Kidney (tissue), 14 donors: ENCODE measurements around the gene ZFTA. TPM values are rescaled to one million over a fixed set of nuclear protein-coding genes. Genes with fewer than 3 reads are reported as not detected.

Source experiments
- DNase-seq, 5 donors: peaks; one replicate each; pipeline ENCODE4 v3.0.0-alpha.2; 2013 to 2020
- FAIRE-seq: peaks from 2 replicates; lab custom pipeline; 2012; peaks lifted over from hg19 to GRCh38; lab: Jason Lieb, UNC
- H3K27ac ChIP-seq, 2 donors: one replicate each; pipeline ENCODE4 v1.7.0; 2013; ENCODE audit warnings: low read depth in 2 of 2, low read length in 2 of 2, inconsistent platforms in 1 of 2
- H3K27me3 ChIP-seq: one replicate; pipeline ENCODE4 v1.7.1; 2013; ENCODE audit warnings: low read length, inconsistent platforms; ENCODE audit not compliant: control insufficient read depth, insufficient read depth
- H3K36me3 ChIP-seq, 3 donors: one replicate each; pipeline versions ENCODE4 v1.7.0 to v1.7.1; 2013; ENCODE audit warnings: low read length in 3 of 3, control low read depth in 1 of 3, inconsistent platforms in 1 of 3; ENCODE audit not compliant: insufficient read depth in 3 of 3, control insufficient read depth in 2 of 3
- H3K4me1 ChIP-seq, 3 donors: one replicate each; pipeline versions ENCODE4 v1.7.0 to v1.7.1; 2013; ENCODE audit warnings: low read length in 3 of 3, inconsistent platforms in 1 of 3, low read depth in 1 of 3; ENCODE audit not compliant: control insufficient read depth in 2 of 3, insufficient read depth in 2 of 3
- H3K4me3 ChIP-seq, 3 donors: one replicate each; pipeline versions ENCODE4 v1.7.0 to v1.8.1; 2013; ENCODE audit warnings: low read length in 3 of 3, control low read depth in 1 of 3, inconsistent platforms in 1 of 3
- H3K9ac ChIP-seq, 3 donors: one replicate each; pipeline versions ENCODE4 v1.7.0 to v1.7.1; 2013; ENCODE audit warnings: low read length in 3 of 3, control low read depth in 1 of 3, inconsistent platforms in 1 of 3
- H3K9me3 ChIP-seq, 3 donors: one replicate each; pipeline versions ENCODE4 v1.7.0 to v1.7.1; 2013; ENCODE audit warnings: low read length in 3 of 3, control low read depth in 1 of 3, inconsistent platforms in 1 of 3; ENCODE audit not compliant: control insufficient read depth in 2 of 3, insufficient read depth in 1 of 3
- CTCF ChIP-seq: IDR thresholded peaks from 3 replicates; pipeline ENCODE4 v1.5.1; 2012; ENCODE audit warnings: mild to moderate bottlenecking, moderate library complexity, borderline replicate concordance; ENCODE audit not compliant: insufficient read depth; ENCODE audit errors: extremely low read depth
- intact Hi-C: fragments of 100-400 bp; cut with DNase I; formaldehyde crosslinking; loops from one replicate; pipeline ENCODE4 v1.11.1; 2022
- polyA plus RNA-seq: library from polyadenylated mRNA; stranded (reverse); fragments of 350-450 nt; fragmentation: Illumina TruSeq; extraction: RNeasy Lipid Tissue Mini Kit (QIAGEN cat#74804); gene quantifications from one replicate; pipeline ENCODE4 v1.2.3, GENCODE V29; 2014; ENCODE audit warnings: low read depth, low replicate concordance; ENCODE audit not compliant: insufficient read depth
- total RNA-seq: library from RNA; stranded (reverse); fragmentation: NEBNext Ultra II Directional; extraction: Animal tissue kit (Norgen Biotek cat#: 25700); gene quantifications from one replicate; pipeline ENCODE4 v1.2.1, GENCODE V29; 2021
- donor health status: control.
- donor health status: control.
- donor health status: control.
- donor health status: control.
- donor health status: control.
- donor health status: DM: yes; HTN: yes; CAD: no.
- donor health status: Normal renal cell carcinoma (clear cell type).

ZFTA gene
- total and polyA plus RNA-seq, 2 donors from 2014 or later = 10.8 to 14.4 TPM

- H3K27ac ChIP-seq = no peak overlapping the region
- no peaks in the 10 kb centered on the region for H3K36me3 ChIP-seq
- no peaks in the 10 kb centered on the region for H3K4me1 ChIP-seq
- intact Hi-C loops = no loop called here
- H3K9me3 ChIP-seq = no peaks in the 10 kb centered on the region
- H3K27me3 ChIP-seq = no peaks in the 10 kb centered on the region
- no peak for DNase-seq
- TF ChIP-seq CTCF = no peak
- no peak for FAIRE-seq
- H3K4me3 ChIP-seq = no peak overlapping the region
- H3K9ac ChIP-seq = no peak overlapping the region
Measured at GRCh38 chr11:63736864-63737263, 31.7 kb downstream of the ZFTA start.

- DNase-seq (no peak), FAIRE-seq (no peak)
- no peak for TF ChIP-seq CTCF
- Histone ChIP-seq H3K4me3 (no peak overlapping the region), H3K27me3 (no peaks in the 10 kb centered on the region), H3K9me3 (no peaks in the 10 kb centered on the region), H3K4me1 (no peaks in the 10 kb centered on the region), H3K9ac (no peak overlapping the region), H3K36me3 (no peaks in the 10 kb centered on the region), H3K27ac (no peak overlapping the region)
- intact Hi-C loops = no loop called here
Measured at GRCh38 chr11:63729326-63729725, 39.2 kb downstream of the ZFTA start.

GRCh38 chr11:63720611-63721010 lies 48.0 kb downstream of the ZFTA start:
- DNase-seq (no peak), FAIRE-seq (no peak)
- no peaks in the 10 kb centered on the region for H3K36me3 ChIP-seq
- TF ChIP-seq CTCF = no peak
- intact Hi-C loops = no loop called here
- no peak overlapping the region for H3K27ac ChIP-seq
- H3K9ac ChIP-seq = no peak overlapping the region
- H3K27me3 ChIP-seq = no peaks in the 10 kb centered on the region
- no peaks in the 10 kb centered on the region for H3K4me1 ChIP-seq
- no peak overlapping the region for H3K4me3 ChIP-seq
- H3K9me3 ChIP-seq = no peaks in the 10 kb centered on the region

GRCh38 chr11:63719987-63720386 lies 48.6 kb downstream of the ZFTA start:
- Histone ChIP-seq H3K27ac (no peak overlapping the region), H3K4me3 (no peak overlapping the region), H3K9me3 (no peaks in the 10 kb centered on the region), H3K4me1 (no peaks in the 10 kb centered on the region), H3K36me3 (no peaks in the 10 kb centered on the region), H3K27me3 (no peaks in the 10 kb centered on the region), H3K9ac (no peak overlapping the region)
- TF ChIP-seq CTCF = no peak
- intact Hi-C loops = no loop called here
- FAIRE-seq (no peak), DNase-seq (no peak)
